ENCODE measurements around the gene OSBPL6.

DNA sequence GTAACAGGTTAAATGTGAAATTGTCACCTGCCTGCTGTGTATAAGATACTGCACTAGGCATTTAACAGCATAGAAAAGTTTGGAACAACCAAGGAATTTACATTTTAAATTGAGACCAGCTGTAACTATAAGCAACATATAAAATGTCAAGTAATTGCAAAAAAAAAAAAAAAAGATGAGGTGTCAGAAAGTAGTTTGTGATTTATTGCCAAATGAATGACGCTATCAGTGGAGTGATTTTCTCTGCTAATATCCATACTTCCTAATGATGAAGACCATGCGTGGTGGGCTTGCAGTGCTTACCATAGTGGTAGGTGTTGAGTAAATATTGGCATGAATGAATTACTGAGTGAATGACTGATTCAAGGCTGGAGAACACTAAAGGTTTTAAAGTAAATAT is 73.3 kb downstream of the OSBPL6 start:
- TF ChIP-seq CTCF (IDR thresholded peaks at IDR 0.05) = no peak
- no peak for TF ChIP-seq POLR2A (IDR thresholded peaks at IDR 0.05)

All from lower leg skin (tissue), 3 donors.